HG03159 (cell line): ENCODE data around the gene LARGE1.

ENCODE experiments used
- ATAC-seq: cut with Tn5 transposase; IDR thresholded peaks from one replicate; pipeline ENCODE4 v1.9.1; 2021; ENCODE audit warnings: mild to moderate bottlenecking, moderate library complexity; ENCODE audit not compliant: unreplicated experiment

The LARGE1 gene

DNA sequence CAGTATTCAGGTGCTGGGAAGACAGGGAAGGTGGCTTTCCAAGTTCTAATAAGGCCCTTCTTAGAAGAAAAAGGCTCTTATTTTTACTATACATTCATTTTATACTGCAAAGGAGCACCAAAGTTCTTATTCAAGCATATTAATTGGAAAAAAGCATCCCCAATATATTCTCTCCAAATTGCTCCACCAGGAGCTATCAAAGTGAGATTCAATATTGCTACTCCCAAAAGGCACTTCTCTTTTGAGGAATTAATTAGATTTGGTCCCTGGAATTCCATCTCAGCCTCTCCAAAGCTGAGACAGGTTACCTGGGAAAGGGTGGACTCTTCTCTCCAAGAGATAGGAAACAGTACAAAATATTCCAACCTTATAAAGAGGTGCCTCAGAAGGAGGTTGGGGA, 134.1 kb downstream of the LARGE1 start:
- no peak for ATAC-seq

GRCh38 chr22:33785283-33785968, 134.8 kb downstream of the LARGE1 start:
- no peak for ATAC-seq

DNA sequence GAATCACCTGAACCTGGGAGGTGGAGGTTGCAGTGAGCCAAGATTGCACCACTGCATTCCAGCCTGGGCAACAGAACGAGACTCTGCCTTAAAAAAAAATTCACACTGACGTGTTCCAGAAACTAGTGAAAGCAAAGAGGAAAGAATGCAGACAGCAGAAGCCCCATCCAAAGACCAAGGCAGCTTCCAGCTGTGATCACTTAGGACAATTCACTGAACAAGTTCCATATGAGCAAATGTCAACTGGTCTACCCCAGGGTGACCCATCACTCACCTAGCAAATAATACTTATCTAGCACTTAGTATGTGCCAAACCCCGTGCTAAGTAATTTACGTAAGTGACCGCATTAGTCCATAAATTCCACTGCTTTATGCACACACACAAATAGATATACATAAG, 138.9 kb downstream of the LARGE1 start:
- ATAC-seq, result no peak

- no peak for ATAC-seq
Observed at GRCh38 chr22:33780531-33781136, 139.6 kb downstream of the LARGE1 start.

GRCh38 chr22:33779243-33779642, 141.0 kb downstream of the LARGE1 start:
- no peak for ATAC-seq

GRCh38 chr22:33776491-33776890, 143.8 kb downstream of the LARGE1 start:
- ATAC-seq, result no peak

GRCh38 chr22:33774781-33775180, 145.5 kb downstream of the LARGE1 start:
- no peak for ATAC-seq

GRCh38 chr22:33772745-33773144, 147.5 kb downstream of the LARGE1 start:
- ATAC-seq, result no peak

DNA sequence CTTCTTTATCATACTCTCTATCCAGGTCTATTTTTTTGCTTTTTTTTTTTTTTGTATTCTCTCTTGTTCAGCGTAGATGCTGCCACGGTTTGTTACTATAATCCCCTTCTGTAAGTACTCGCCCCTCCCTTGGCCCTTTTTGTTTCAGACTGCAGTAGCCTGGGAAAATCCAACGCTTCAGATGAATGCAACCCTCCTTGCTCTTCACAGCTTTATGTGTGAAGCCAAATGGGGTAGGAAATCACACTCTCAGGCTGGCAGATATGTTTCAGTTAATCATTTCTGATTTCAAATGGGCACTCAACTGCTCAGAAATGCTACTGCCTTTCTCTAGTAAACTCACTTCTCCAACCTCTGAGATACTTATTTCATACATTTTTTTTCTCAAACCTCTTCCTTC, 149.1 kb downstream of the LARGE1 start:
- no peak for ATAC-seq

- no peak for ATAC-seq
Observed at GRCh38 chr22:33770723-33771122, 149.6 kb downstream of the LARGE1 start.

- no peak for ATAC-seq
Observed at GRCh38 chr22:33766091-33766490, 154.2 kb downstream of the LARGE1 start.

GRCh38 chr22:33758961-33759360, 161.3 kb downstream of the LARGE1 start:
- no peak for ATAC-seq

GRCh38 chr22:33757802-33758483, 162.3 kb downstream of the LARGE1 start:
- no peak for ATAC-seq

GRCh38 chr22:33757041-33757801, 163.1 kb downstream of the LARGE1 start:
- ATAC-seq, result no peak

- no peak for ATAC-seq
Observed at GRCh38 chr22:33756508-33756949, 163.7 kb downstream of the LARGE1 start.

GRCh38 chr22:33748714-33749113, 171.6 kb downstream of the LARGE1 start:
- no peak for ATAC-seq

GRCh38 chr22:33747576-33748180, 172.6 kb downstream of the LARGE1 start:
- ATAC-seq, result no peak

- ATAC-seq, result no peak
Observed at GRCh38 chr22:33747029-33747428, 173.2 kb downstream of the LARGE1 start.

- no peak for ATAC-seq
Observed at GRCh38 chr22:33746501-33746928, 173.8 kb downstream of the LARGE1 start.

DNA sequence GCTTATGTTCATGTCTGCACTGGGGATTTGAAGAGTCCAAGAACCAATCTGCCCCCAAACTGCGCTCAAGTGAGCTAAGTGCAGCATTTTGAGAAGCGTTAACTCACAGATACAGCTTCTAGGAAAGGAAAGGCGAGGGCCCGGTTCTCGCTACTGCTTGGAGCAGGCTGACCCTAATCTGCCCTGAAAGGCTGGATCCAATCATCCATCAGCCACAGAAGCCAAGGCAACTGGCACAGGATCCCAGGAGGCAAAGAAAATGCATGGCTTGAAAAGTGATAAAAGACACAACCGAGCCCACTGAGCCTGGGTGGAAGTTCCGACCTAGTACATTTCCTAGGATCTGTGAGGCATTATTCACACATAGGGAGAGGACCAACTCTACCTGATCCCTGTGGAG, 174.8 kb downstream of the LARGE1 start:
- ATAC-seq, result no peak

GRCh38 chr22:33743756-33744155, 176.5 kb downstream of the LARGE1 start:
- ATAC-seq, result no peak
